Body of pancreas (tissue), 4 donors: ENCODE data around the gene SLC24A3.

Source experiments
- CTCF ChIP-seq, 7 experiments: fragments of 450-650 bp in 4 of 7; fragments of 200-600 bp in 3 of 7; sonication (generic) in 3 of 7; IDR thresholded peaks; one replicate each; pipeline ENCODE4 v1.5.1; 2016 to 2019; ENCODE audit warnings: antibody characterized with exemption in 7 of 7
- POLR2A ChIP-seq, 3 donors: fragments of 450-650 bp; IDR thresholded peaks; one replicate each; pipeline ENCODE4 v1.6.1; 2016; ENCODE audit warnings: antibody characterized with exemption in 3 of 3, mild to moderate bottlenecking in 2 of 3

GRCh38 chr20:19382386-19383340, 170.2 kb downstream of the SLC24A3 start:
- TF ChIP-seq CTCF (IDR thresholded peaks at IDR 0.05) (no peak), POLR2A (IDR thresholded peaks at IDR 0.05) (no peak)
